Measurements from ENCODE around the gene TMEM86A.

The TMEM86A gene

DNA sequence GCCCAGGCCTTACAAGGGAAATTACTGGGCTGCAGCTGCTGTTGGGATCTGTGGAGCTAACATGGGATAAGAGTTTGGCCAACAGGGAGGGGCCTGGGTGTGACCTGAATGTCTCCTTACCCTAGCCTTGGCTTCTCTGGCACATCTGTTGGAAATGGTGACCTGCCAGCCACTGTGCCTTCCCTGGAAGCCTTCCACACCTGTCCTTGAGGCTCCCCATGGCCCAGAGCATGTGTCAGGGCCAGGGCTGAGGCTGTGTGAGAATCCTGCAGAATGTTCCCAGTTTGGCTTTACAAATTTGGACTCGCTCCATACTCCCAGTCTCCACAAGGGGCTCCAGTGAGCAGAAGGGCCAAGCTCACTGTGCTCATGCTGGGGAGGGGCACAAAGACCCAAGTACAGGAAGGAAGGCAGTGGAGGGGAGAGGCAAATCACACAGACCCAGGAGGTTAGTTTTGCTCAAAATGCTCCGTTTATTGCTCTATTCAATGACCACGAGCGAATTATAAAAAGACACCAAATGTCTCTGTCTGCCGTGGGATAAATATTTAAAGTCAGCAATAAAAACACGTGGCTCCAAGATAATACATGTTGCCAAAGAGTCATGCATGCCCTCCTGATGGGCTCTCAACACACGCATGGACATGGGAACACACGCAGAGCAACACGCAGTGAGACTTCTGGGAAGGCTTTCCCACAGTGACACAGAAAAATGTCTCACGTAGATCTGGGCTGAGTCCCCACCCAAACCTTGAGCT, 29.1 kb downstream of the TMEM86A start:
- no peak for DNase-seq

DNA sequence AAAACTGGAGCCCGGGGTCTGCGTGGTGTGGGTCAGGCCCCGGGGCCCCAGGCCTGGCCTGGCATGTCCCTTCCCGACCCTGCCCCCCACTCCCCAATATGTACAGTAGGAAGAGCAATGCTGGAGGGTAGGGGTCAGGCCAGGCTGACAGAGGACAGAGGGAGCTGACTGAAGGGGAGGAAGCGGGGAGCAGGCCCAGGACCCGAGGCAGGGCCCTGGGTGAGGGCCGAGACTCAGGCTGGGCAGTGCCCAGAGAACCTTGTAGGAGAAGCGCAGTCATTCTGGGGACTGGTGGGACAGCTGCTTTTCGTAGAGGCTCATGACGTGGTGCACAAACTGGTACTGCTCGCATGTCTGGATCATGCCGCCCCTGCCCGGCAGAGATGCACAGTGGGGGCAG, 30.1 kb downstream of the TMEM86A start:
- no peak for DNase-seq

DNA sequence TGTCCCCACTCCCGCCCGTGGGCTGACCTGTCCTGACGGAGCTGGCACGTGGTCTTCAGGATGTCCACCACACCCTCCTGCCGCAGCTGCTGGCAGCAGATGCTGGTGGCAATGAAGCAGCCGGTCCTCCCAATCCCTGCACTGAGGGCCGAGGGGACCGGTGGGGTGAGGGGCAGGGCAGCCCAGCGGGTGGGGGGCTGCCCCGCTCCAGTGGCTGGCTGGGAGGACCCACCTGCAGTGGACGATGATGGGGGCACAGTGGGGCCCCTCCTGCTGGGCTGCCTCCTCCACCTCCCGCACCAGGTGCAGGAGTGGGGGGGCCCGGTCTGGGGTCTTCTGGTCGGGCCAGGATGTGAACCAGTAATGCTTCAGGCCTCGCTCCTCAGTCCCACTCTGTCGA, 30.8 kb downstream of the TMEM86A start:
- no peak for DNase-seq

DNA sequence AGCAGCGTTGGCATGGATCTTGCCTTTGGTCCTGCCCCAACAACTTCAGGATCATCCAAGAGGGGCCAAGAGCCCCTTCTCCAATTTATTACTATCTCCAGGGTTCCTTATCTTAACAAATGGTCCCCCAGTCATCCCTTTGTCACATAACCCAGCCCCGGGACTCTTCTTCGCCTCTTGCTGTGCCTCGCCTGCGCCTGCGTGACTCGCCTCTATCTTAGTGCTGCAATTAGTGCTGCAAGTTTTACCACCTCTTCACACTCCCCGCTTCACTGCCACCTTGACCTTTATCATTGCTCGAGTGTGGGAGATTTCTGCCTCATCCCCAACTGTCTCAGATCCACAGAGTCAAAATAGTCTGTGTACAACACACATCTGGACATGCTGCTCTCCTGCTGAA, 31.4 kb downstream of the TMEM86A start:
- DNase-seq: no peak

DNA sequence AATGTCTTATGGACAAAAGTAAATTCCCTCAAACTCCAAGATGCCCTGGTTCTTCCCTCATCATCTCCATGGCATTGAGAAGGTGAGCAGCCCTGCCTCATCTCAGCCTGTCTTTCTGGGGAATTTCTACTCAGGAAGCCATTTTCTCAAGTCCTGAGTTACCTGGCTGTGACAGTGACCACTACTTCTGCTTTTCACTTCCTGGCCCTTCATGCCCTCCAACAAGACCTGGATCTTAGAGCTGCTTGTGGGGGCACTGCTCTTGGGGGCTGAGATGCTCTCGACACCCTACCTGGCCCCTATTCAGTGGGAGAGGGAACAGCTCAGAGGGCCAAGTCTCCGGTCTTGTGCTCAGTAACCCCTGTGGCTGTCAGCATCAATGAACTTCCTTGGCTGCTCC, 32.9 kb downstream of the TMEM86A start:
- DNase-seq: no peak

DNA sequence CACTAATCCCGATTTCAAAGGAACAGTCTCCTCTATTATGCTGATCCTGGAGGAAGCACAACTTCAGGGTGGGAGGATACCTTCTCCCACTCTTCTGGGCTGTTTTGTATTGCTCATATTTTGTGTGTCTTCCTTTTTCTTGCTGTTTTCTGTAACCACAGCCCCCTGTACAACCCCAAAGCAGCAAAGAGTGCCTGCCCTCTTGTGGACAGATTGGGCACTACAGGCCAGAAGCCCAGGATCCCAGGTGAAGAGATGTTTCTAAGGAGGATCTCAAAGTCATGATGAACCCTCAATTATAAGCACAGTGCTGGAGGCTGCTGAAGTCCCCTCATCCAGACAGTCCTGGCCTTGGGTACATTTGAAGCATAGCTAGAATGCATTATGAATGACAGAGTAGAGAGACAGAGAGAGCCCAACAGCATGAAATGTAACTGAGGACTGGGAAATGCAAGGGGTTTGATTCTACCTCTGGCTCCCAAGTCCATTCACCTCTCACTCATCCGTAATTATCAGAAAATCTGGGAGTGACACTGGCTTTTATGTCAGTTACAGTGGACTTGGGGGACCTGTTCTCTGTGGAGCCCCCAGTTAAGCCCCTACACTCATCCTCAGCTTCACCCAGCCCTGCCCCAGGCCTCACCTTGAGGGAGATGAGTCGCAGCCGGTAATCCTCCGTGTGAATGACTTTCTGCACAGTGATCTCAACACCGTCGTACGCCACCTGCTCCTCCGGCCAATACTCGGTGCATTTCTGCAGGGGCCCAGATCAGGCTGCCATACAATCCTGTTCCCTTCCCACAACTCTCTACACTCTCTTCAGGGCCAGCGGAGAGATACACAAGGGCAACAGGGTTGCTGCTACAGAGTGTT, 33.6 kb downstream of the TMEM86A start:
- no peak for DNase-seq

DNA sequence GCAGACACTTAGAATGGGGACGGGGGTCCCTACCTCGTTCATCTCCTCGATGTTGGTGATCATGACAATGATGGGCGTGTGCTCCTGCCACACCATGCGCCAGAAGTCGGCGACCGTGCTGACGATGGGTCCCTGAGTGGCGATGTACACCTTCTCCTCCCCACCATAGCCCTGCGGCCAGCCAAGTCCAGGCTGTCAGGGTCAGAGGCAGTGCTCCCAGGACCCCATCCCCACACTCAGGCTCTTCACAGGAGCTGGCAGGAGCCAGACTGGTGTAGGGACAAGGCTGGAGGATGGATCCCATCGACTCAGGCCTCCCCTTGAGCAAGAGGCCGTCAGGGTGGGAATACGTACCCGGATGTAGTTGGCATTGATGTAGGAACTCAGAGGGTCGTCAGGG, 34.6 kb downstream of the TMEM86A start:
- DNase-seq: no peak

DNA sequence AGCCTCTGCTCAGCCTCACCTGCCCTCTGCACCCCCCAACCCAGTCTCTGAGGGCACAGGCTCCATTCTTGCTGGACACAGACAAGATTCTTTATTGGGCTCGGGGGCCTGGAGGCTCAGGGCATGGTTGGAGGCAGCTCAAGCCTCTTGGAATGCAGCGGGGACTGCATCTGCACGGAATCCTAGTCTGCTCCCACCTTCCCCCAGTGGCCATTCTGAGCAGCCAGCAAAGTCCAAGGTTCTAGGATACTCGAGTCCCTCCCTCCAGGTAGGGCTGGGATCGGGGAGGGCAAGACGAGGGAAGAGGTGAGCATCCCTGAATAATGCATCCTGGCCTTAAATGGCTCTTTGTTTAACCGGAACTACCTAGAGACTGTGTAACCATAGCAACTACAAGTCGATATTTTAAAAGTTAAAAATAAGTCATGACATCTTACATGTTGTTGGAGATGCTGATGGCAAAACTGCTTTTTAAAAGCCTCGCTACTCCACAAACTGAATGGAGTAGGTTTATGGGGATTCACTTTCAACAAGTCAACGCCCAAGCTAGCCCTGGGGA, 38.1 kb downstream of the TMEM86A start:
- DNase-seq: no peak

DNA sequence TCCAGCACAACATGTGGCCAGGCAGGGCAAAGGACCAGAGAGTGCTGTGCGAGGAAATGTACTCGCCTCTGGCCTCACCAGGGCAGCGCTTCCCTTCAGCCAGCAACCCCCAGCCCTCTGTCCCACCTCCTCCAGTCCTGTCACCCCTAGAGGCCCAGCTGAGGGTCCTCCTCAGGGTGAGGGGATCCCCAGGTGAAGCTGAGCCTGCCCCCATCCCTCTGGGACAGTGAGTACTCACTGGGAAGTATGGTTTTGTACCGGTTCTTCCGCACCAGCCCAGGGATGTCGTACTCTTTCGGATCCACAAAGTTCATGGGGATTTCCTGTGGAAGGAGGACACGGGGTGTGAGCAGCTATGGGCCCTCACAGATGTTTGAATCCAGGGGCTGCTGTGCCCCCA, 39.1 kb downstream of the TMEM86A start:
- DNase-seq: no peak

DNA sequence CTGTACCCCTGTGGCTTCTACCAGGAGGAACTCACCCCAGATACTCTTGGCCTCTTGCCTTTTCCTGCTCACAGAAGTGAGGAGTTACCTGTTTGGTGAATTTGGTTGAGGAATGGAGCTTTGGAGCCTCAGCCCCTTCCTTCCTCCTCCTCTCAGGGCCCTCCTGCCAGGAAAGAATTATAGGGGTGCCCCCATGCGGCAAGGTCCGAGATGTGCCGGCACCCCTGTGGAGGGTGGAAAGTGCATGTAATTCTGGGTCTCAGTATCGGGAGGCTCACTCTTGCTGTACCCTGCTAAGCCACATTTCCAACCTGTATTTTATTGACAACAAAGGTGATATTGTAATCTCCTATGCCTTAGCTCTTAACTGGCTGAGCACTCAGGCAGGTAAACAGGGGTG, 41.1 kb downstream of the TMEM86A start:
- DNase-seq: no peak

DNA sequence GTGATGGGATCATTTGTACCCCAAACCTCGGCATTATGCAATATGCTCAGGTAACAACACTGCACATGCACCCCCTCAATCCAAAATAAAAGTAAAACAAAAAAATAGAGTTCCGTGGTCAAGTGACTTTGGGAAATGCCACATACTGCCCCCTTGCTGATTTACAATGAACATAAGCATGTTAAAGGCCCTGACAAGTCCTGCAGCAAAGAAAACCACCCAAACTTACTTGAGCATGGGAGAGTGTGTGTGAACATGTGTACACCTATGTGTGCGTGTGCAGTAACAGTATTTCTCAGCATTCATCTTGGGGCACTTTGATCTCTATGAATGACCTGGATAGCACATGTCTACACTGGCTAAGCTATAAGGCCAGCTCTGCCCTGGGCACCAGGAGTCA, 43.2 kb downstream of the TMEM86A start:
- no peak for DNase-seq

DNA sequence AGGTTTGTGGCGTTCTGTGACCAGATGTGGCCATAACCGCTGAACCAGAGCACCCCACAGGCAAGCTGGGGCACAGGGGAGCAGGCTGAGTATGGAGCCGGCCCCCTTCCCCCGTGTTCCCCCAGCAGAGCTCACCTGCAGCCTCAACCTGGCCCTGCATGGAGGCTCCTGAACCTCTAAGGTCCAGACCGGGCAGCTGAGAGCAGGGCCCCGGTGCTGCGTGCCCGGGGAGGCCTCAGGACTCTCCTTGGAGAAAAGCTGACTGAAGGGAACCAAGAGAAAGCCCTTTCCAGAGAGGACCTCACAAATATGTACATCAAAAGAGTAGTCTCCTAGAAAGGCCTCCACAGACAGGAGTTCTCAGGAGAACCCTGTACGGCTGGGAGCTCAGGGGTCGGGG, 44.8 kb downstream of the TMEM86A start:
- DNase-seq: no peak

DNA sequence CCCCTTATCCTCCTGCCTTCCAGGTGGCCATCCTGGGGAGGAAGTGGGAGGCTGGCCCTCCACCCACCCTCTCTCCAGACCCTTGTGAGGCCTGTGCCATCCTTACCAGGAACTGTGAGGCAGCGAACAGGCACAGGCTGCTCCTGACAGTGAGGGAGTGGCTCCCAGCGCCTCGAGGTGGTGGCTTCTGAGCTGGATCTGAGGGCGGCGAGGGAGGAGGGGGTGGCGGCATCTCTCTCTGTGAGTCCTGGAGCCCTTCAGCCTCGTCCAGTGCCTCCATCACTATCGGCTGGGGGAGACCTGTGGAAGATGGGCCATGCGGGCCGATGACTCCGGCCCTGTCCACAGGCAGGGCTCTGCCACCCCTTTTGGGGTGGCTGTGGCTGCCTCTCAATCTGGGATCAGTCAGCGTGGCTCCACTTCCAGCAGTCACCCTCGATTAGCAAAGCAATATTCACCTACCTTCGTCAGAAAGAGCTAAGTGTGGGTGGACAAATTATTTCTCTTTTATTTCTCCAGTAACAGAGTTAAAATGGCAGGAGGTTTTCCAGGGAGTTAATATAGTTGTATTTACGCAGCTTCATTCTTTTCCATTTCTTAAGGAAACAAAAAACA, 45.4 kb downstream of the TMEM86A start:
- no peak for DNase-seq

DNA sequence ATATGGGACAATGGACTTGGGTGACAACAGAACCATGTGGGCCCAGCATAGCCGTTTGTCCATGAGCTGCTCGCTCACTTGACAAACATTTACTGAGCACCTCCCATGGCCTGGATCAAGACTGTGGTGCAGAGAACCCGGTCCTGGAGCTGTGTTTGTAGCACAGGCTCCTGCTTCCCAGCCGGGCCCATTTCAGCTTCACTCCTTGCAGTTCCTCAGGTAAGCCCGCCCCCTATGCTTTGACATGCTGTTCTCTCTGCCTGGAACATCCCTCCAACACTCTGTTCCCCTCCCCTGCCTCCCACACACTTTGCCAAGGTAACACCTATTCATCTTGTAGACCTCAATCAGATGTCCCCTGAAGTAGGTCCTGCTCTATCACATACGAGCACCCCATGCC, 46.7 kb downstream of the TMEM86A start:
- no peak for DNase-seq

DNA sequence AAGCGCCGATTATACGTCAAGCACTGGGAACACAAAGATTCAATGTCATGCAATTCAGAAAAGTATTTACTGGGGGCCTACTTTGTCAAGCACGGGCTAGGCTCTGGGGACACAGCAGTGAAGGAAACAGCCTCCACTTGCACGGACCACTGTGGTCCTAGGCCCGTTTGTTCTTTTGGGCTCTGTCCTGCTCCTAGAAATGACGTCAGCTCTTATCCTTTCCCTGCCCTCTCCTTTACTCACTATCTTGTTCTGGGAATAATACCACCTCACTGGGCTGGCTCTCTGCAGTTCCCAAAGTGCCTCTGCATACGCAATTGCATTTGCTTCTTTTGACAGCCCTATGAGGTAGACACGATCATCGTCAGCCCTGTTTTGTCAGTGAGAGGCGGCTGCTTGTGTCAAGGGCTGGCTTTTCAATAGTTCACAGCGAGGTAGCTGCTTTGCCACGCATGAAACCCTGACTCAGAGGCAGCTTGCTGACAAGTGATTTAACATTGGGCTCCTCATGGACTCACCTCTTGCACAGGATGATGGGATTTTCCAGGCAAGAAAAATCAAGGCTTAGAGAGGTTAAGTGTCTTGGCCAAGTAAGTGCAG, 50.3 kb downstream of the TMEM86A start:
- no peak for DNase-seq

DNA sequence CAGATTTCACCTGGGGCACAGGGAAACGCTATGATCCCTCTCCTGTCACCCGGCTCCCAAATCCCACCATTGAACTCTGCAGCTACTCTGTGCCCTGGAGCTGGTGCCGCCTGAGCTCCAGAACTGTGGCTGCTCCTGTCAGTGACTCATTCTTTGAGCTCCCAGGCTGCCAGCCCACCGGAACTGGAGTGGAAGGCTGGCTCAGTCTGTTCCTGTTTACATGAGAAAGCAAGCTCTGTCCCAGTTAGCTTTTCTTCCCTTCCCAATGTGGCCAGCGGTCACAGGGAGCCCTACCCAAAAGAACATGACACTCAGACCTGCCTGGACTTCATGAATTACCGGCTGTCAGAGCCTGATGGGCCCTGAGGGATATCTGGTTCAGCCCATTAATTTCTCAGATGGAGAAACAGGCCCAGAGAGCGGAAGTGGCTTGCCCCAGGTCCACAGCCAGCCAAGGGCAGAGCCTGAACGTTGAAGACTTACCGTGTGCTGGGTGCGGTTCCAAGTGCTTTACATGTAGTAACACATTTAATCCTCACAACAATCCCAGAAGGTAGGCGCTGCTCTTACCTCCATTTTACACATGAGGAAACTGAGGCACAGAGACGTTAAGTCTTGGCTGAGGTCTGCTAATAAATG, 51.2 kb downstream of the TMEM86A start:
- DNase-seq: no peak

DNA sequence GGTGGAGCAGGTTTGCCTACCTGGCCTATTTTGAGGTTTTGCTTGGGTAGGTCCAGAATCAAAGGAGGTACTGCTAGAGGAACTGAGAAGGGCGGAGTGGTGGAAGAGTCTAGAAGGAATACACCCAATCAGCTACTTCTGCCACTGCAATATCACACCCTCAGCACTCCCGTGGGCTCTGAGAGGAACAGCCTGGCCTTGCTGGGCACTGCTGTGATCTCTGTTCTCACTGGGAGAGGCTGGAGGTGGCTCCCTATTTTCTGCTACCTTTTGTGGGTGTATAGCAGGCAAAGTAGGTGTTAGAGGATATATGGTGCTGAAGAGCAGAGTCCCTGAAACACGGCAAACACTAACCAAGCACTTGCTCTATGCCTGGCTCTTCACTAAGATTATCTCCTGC, 52.4 kb downstream of the TMEM86A start:
- no peak for DNase-seq

DNA sequence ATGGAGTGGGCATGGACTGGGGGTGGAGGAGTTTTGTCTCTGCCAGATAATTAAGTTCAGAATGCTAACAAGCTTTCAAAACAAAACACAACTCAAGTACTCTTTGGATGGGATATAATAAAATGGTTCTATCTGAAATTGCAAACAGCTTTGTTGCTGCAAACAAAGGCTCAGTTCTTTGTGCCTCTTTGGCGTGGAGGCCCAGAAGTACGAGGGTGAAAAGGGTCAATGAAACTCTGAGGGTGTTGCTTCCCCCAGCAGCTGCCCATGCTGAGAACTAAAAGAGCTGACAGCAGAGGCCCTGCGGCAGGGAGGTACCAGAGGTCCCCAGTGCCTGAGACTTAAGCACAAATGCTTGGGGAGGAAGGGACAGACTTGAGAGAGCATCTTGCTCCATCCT, 53.9 kb downstream of the TMEM86A start:
- no peak for DNase-seq

DNA sequence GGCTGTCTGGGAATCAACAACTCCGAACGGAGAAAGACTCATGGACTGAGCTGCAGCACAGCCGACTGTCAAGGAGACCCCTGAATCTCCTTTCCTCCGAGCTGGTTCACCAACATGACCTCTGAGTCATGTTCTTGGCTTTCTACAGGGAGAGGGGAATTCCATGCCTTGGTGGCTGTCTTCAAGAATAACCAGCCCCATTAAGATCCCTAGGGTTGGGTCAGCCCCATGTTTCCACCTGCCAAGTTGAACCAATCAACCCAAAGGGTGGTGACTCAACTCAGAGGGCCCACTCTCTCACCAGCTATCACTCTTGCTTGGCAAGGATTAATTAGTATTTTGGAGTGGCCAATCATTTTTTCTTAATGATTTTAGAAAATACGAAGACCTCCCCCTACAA, 55.7 kb downstream of the TMEM86A start:
- no peak for DNase-seq
